ENCODE measurements around the gene ARHGEF12.

ARHGEF12 gene

DNA sequence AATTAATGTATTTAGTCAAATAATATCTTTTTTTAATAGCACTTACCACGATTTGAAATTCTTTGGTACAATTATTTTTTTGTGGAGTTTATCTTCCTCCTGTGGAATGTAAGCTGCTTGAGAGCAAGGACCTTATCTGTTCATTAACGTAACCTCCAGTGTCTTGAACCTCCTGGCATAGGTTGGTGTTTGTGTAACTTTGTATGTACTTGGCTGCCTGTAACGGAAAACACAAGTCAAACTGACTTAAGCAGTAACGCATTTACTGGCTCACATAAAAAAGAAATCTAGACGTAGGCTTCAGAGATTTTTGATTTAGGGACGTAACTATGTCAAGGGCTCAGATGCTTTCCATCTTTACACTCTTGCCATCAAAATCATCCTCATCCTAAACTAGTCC lies 56.1 kb downstream of the ARHGEF12 start:
- TF ChIP-seq, protein P1, sequence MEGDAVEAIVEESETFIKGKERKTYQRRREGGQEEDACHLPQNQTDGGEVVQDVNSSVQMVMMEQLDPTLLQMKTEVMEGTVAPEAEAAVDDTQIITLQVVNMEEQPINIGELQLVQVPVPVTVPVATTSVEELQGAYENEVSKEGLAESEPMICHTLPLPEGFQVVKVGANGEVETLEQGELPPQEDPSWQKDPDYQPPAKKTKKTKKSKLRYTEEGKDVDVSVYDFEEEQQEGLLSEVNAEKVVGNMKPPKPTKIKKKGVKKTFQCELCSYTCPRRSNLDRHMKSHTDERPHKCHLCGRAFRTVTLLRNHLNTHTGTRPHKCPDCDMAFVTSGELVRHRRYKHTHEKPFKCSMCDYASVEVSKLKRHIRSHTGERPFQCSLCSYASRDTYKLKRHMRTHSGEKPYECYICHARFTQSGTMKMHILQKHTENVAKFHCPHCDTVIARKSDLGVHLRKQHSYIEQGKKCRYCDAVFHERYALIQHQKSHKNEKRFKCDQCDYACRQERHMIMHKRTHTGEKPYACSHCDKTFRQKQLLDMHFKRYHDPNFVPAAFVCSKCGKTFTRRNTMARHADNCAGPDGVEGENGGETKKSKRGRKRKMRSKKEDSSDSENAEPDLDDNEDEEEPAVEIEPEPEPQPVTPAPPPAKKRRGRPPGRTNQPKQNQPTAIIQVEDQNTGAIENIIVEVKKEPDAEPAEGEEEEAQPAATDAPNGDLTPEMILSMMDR (IDR thresholded peaks at IDR 0.05; ENCODE audit: extremely low read depth, insufficient read depth, missing control alignments) = no peak
- in situ Hi-C loops (cut with MboI; ENCODE audit: low pct_unique_long_range_greater_than_20kb, low sequenced_read_pairs, unreplicated experiment) = no loop called here
- no peak for DNase-seq (ENCODE audit: low spot score)

DNA sequence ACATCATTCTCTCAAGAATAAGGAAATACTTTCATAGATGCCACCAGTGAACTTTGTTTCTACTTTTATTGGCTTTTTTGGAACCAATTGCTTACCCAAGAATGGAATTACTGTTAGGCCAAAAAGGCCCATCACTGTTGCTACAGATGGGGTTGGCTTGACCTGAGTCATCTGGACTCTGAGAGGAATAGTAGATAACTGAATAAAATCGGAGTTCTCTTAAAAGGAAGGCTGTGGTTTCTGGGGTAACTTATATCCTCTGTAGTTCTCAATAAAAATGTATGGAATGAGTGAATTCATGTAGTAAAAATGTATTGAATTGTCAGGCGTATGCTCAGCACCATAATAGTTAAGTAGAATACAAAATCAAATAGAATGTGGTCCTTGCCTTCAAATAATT lies 56.6 kb downstream of the ARHGEF12 start:
- TF ChIP-seq, protein P1 (IDR thresholded peaks at IDR 0.05; ENCODE audit: extremely low read depth, insufficient read depth, missing control alignments) = no peak
- DNase-seq (ENCODE audit: low spot score) = no peak
- in situ Hi-C loops (cut with MboI; ENCODE audit: low pct_unique_long_range_greater_than_20kb, low sequenced_read_pairs, unreplicated experiment) = no loop called here

DNA sequence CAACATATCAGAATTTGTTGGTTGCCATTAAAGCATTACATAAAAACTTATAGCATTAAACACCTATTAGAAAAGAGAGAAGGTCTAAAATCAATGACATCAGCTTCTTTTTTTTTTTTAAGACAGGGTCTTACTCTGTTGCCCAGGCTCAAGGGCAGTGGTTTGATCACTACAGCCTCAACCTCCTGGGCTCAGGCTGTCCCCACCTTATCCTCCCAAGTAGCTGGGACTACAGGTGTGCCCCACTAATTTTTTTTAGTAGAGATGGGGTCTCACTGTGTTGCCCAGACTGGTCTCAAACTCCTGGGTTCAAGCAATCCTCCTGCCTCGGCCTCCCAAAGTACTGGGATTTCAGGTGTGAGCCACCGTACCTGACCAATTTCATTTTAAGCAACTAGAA lies 57.9 kb downstream of the ARHGEF12 start:
- no peak for DNase-seq (ENCODE audit: low spot score)
- in situ Hi-C loops (cut with MboI; ENCODE audit: low pct_unique_long_range_greater_than_20kb, low sequenced_read_pairs, unreplicated experiment) = no loop called here
- TF ChIP-seq, protein P1 (IDR thresholded peaks at IDR 0.05; ENCODE audit: extremely low read depth, insufficient read depth, missing control alignments) = no peak

DNA sequence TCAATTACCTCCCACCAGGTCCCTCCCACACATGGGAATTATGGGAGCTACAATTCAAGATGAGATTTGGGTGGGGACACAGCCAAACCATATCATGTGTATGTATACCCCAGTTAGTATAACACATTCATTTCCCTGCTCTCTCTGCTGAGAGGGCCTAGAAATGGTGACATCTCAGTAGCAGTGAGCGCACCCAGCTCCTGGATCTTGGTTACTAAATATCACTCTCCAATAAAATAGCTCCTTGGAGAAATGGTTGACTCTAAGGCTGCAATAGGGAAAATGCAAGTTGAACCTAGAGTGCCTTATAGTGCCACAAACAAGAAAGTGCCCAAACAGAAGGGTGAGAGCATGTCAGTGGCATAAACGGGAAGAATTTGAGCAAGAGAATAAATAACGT lies 59.6 kb downstream of the ARHGEF12 start:
- DNase-seq (ENCODE audit: low spot score) = no peak
- TF ChIP-seq, protein P1 (IDR thresholded peaks at IDR 0.05; ENCODE audit: extremely low read depth, insufficient read depth, missing control alignments) = no peak
- in situ Hi-C loops (cut with MboI; ENCODE audit: low pct_unique_long_range_greater_than_20kb, low sequenced_read_pairs, unreplicated experiment) = no loop called here

DNA sequence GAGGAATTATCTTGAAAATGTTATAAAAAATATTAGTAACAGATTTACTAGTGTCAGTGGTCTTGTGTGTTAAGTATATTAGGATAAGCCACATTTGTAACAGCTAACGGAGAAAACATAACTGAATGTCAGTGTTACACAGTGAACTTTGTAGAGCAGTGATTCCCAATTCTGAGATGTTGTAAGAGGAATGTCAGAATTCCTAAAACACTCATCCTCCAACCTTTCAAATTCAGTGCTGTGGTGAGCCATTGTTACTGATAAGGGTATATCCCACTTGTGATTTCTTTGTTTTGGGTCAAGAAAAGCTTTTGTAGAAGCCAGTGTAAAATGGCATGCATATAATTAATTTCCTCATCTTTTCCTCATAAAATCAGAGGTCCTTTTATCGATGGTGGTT lies 61.9 kb downstream of the ARHGEF12 start:
- DNase-seq (ENCODE audit: low spot score) = no peak
- TF ChIP-seq, protein P1 (IDR thresholded peaks at IDR 0.05; ENCODE audit: extremely low read depth, insufficient read depth, missing control alignments) = no peak
- in situ Hi-C loops (cut with MboI; ENCODE audit: low pct_unique_long_range_greater_than_20kb, low sequenced_read_pairs, unreplicated experiment) = no loop called here

DNA sequence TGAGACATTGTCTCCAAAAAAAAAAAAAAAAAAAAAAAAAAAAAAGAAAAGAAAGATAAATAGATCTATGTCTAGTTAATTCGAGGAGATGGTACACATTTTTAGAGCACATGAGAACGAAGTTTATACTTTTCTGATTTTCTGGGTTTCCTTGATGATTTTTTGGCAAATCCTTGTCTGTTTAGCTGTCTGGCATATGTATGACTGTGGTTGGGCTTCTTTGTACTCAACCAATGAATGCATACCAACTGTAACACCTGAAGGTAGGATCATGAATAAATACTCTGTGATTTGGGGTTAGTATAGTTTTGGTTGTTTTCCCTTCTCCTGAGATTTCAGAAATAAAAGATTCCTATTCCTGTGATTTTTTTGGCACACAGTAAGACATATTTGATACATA lies 63.1 kb downstream of the ARHGEF12 start:
- TF ChIP-seq, protein P1 (IDR thresholded peaks at IDR 0.05; ENCODE audit: extremely low read depth, insufficient read depth, missing control alignments) = no peak
- no peak for DNase-seq (ENCODE audit: low spot score)
- in situ Hi-C loops (cut with MboI; ENCODE audit: low pct_unique_long_range_greater_than_20kb, low sequenced_read_pairs, unreplicated experiment) = no loop called here
